Measurements from ENCODE around the gene SARM1. TPM values are rescaled to one million over a fixed set of nuclear protein-coding genes. Genes with fewer than 3 reads are reported as not detected.
"Not testable (repeated sequence)": the region's sequence is repeated elsewhere in the genome, so short reads cannot be mapped to it uniquely, and the experiment has no call there.

The SARM1 gene
- total and polyA plus RNA-seq, 2 of the 13 experiments (the other 11 are each of a cell fraction or from before 2014, with no cell fraction given), result 0.73 to 0.86 TPM

- BruUV-seq (replicated peaks), result no TSS peak
- POLR2A ChIA-PET, result no interaction called here
- no peak for FAIRE-seq
- H3K9me3 ChIP-seq (ENCODE audit: low read length), result no peaks in the 10 kb centered on the region
- H2AFZ ChIP-seq (ENCODE audit: low read length), result no peak overlapping the region
- no peak overlapping the region for H3K27ac ChIP-seq (ENCODE audit: extremely low read length, insufficient read depth, low read length)
- no peaks in the 10 kb centered on the region for H4K20me1 ChIP-seq (ENCODE audit: insufficient read depth, low read length)
- DNase-seq (ENCODE audit: low spot score), result no peak
- 100% methylated on average over 1 of the region's 1 CpG for WGBS (ENCODE audit: low lambda C conversion rate)
- H3K27me3 ChIP-seq (ENCODE audit: control insufficient read depth in 1 of 2, insufficient read depth in 2 of 2, low read length in 2 of 2), result no peaks in the 10 kb centered on the region
- TF ChIP-seq MIER3 (CRISPR knock-in tag; IDR thresholded peaks at IDR 0.05; ENCODE audit: borderline replicate concordance) (no peak), ZNF891 (CRISPR knock-in tag; IDR thresholded peaks at IDR 0.05) (no peak), RBAK (CRISPR knock-in tag; IDR thresholded peaks at IDR 0.05) (no peak), MZF1 (CRISPR knock-in tag; IDR thresholded peaks at IDR 0.05; ENCODE audit: borderline replicate concordance) (no peak), ZNF749 (CRISPR knock-in tag; IDR thresholded peaks at IDR 0.05; ENCODE audit: borderline replicate concordance) (no peak)
- CTCF ChIA-PET (ENCODE audit: low intra/inter-chr PET ratio, low total read pairs), result no interaction called here
- no peaks in the 10 kb centered on the region for H3K36me3 ChIP-seq (replicated peaks in 1 of 2; ENCODE audit: control insufficient read depth in 1 of 2, insufficient read depth in 2 of 2, low read length in 2 of 2)
- no peak for ATAC-seq
- no peaks in the 10 kb centered on the region for H3K79me2 ChIP-seq (ENCODE audit: insufficient read depth, low read length)
- no peak overlapping the region for H3K9ac ChIP-seq (ENCODE audit: insufficient read depth, low read depth, low read length)
- no peak overlapping the region for H3K4me2 ChIP-seq (ENCODE audit: low read depth, low read length)
- intact Hi-C loops (cut with micrococcal nuclease; ENCODE audit: unreplicated experiment), result no loop called here
- no peak overlapping the region for H3K4me3 ChIP-seq (replicated peaks in 1 of 3; ENCODE audit: insufficient read depth in 1 of 3, low read depth in 2 of 3, low read length in 3 of 3)
- H3K4me1 ChIP-seq (ENCODE audit: insufficient read depth, low read length), result no peaks in the 10 kb centered on the region
- in situ Hi-C loops (cut with HindIII; ENCODE audit: extremely low pct_ligation_motif_present, low pct_unique_long_range_greater_than_20kb), result no loop called here
These were observed 62.2 kb downstream of the SARM1 start for GRCh38 chr17:28433721-28434120.

- H3K36me3 ChIP-seq (replicated peaks in 1 of 2; ENCODE audit: control insufficient read depth in 1 of 2, insufficient read depth in 2 of 2, low read length in 2 of 2); BruUV-seq (replicated peaks); in situ Hi-C loops (cut with HindIII; ENCODE audit: extremely low pct_ligation_motif_present, low pct_unique_long_range_greater_than_20kb); POLR2A ChIA-PET; H3K4me3 ChIP-seq (replicated peaks in 1 of 3; ENCODE audit: insufficient read depth in 1 of 3, low read depth in 2 of 3, low read length in 3 of 3); FAIRE-seq; DNase-seq (ENCODE audit: low spot score); intact Hi-C loops (cut with micrococcal nuclease; ENCODE audit: unreplicated experiment); H3K4me2 ChIP-seq (ENCODE audit: low read depth, low read length); H4K20me1 ChIP-seq (ENCODE audit: insufficient read depth, low read length); H3K4me1 ChIP-seq (ENCODE audit: insufficient read depth, low read length); H3K27me3 ChIP-seq (ENCODE audit: control insufficient read depth in 1 of 2, insufficient read depth in 2 of 2, low read length in 2 of 2); H3K9me3 ChIP-seq (ENCODE audit: low read length); ATAC-seq; H3K79me2 ChIP-seq (ENCODE audit: insufficient read depth, low read length); H3K27ac ChIP-seq (ENCODE audit: extremely low read length, insufficient read depth, low read length); H3K9ac ChIP-seq (ENCODE audit: insufficient read depth, low read depth, low read length); CTCF ChIA-PET (ENCODE audit: low intra/inter-chr PET ratio, low total read pairs); H2AFZ ChIP-seq (ENCODE audit: low read length): not testable (repeated sequence)
- 46% methylated on average over 8 of the region's 8 CpGs for WGBS (ENCODE audit: low lambda C conversion rate)
These were observed 62.8 kb downstream of the SARM1 start for GRCh38 chr17:28434326-28434725.
